HCT116 (cell line): Measurements from ENCODE around the gene EEF1AKMT4.

Experiments used
- EZH2 ChIP-seq: fragments of 200-600 bp; sonication (generic); IDR thresholded peaks from 2 replicates; pipeline ENCODE4 v1.6.1; 2017; ENCODE audit warnings: antibody characterized with exemption, mixed run types
- POLR2A ChIP-seq: IDR thresholded peaks from 2 replicates; pipeline ENCODE4 v1.7.0; 2011; ENCODE audit warnings: borderline replicate concordance; ENCODE audit not compliant: insufficient read depth, insufficient read length; ENCODE audit errors: extremely low read depth
- TF ChIP-seq, protein P1 (sequence below), 3 experiments: fragments of 200-600 bp in 1 of 3; sonication (generic) in 1 of 3; IDR thresholded peaks in 2 of 3; conservative IDR thresholded peaks in 1 of 3; 2 replicates each; pipeline ENCODE4 v1.5.1; 2012 to 2017; ENCODE audit warnings: low read depth in 2 of 3, low read length in 2 of 3, antibody characterized with exemption in 1 of 3, borderline replicate concordance in 1 of 3, control low read depth in 1 of 3, mild to moderate bottlenecking in 1 of 3, mixed read lengths in 1 of 3, mixed run types in 1 of 3, moderate library complexity in 1 of 3; ENCODE audit not compliant: insufficient read depth in 1 of 3
- TF ChIP-seq, protein P2 (sequence below): IDR thresholded peaks from 2 replicates; pipeline ENCODE4 v1.6.1; 2012

DNA sequence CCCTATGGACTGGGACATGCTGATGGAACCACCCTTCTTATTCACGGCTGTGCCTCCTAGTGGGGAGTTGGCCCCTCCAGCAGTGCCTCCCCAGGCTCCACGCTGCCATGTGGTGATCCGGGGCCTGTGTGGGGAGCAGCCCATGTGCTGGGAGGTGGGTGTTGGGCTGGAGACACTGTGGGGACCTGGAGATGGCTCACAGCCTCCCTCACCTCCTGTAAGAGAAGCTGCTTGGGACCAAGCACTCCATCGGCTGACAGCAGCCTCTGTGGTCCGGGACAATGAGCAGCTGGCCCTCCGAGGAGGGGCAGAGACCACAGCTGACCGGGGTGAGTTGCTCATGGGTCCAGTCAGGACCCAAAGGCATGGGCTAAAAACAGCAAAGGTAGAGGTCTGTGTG, 9.8 kb upstream of the EEF1AKMT4 start:
- TF ChIP-seq, protein P1, sequence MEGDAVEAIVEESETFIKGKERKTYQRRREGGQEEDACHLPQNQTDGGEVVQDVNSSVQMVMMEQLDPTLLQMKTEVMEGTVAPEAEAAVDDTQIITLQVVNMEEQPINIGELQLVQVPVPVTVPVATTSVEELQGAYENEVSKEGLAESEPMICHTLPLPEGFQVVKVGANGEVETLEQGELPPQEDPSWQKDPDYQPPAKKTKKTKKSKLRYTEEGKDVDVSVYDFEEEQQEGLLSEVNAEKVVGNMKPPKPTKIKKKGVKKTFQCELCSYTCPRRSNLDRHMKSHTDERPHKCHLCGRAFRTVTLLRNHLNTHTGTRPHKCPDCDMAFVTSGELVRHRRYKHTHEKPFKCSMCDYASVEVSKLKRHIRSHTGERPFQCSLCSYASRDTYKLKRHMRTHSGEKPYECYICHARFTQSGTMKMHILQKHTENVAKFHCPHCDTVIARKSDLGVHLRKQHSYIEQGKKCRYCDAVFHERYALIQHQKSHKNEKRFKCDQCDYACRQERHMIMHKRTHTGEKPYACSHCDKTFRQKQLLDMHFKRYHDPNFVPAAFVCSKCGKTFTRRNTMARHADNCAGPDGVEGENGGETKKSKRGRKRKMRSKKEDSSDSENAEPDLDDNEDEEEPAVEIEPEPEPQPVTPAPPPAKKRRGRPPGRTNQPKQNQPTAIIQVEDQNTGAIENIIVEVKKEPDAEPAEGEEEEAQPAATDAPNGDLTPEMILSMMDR (IDR thresholded peaks at IDR 0.05 in 2 of 3, conservative IDR thresholded peaks at IDR 0.05 in 1 of 3; ENCODE audit: borderline replicate concordance in 1 of 3, insufficient read depth in 1 of 3, low read depth in 2 of 3, low read length in 2 of 3), result no peak
- TF ChIP-seq EZH2 (no peak), POLR2A (no peak)
- TF ChIP-seq, protein P2, sequence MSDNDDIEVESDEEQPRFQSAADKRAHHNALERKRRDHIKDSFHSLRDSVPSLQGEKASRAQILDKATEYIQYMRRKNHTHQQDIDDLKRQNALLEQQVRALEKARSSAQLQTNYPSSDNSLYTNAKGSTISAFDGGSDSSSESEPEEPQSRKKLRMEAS, result no peak
